Liver (tissue), 9 donors: Measurements from ENCODE around the gene MLEC. TPM values are rescaled to one million over a fixed set of nuclear protein-coding genes. Genes with fewer than 3 reads are reported as not detected.

Source experiments
- DNase-seq: peaks from one replicate; pipeline ENCODE4 v3.0.0-alpha.2; 2017; ENCODE audit warnings: low spot score
- H3K27ac ChIP-seq, 2 donors: one replicate each; pipeline ENCODE4 v1.7.0; 2013; ENCODE audit warnings: inconsistent platforms in 2 of 2, low read length in 2 of 2, control low read depth in 1 of 2, low read depth in 1 of 2, mild to moderate bottlenecking in 1 of 2
- H3K27me3 ChIP-seq, 4 donors: one replicate each; pipeline versions ENCODE4 v1.6.1 to v1.7.0; 2013; ENCODE audit warnings: low read length in 3 of 4, inconsistent platforms in 1 of 4, mild to moderate bottlenecking in 1 of 4, moderate library complexity in 1 of 4; ENCODE audit not compliant: control insufficient read depth in 4 of 4, insufficient read depth in 4 of 4
- H3K36me3 ChIP-seq, 4 donors: one replicate each; pipeline versions ENCODE4 v1.6.1 to v1.7.0; 2013; ENCODE audit warnings: low read length in 3 of 4, mild to moderate bottlenecking in 3 of 4, low read depth in 1 of 4, moderate library complexity in 1 of 4; ENCODE audit not compliant: control insufficient read depth in 4 of 4, insufficient read depth in 3 of 4
- H3K4me1 ChIP-seq, 4 donors: one replicate each; pipeline versions ENCODE4 v1.6.1 to v1.7.0; 2013; ENCODE audit warnings: low read length in 3 of 4, mild to moderate bottlenecking in 3 of 4, moderate library complexity in 1 of 4; ENCODE audit not compliant: control insufficient read depth in 4 of 4, insufficient read depth in 4 of 4
- H3K4me3 ChIP-seq, 3 donors: one replicate each; pipeline versions ENCODE4 v1.6.1 to v1.7.0; 2013; ENCODE audit warnings: low read length in 3 of 3, control low read depth in 1 of 3, low read depth in 1 of 3, mild to moderate bottlenecking in 1 of 3
- H3K9ac ChIP-seq, 2 donors: one replicate each; pipeline ENCODE4 v1.7.0; 2013; ENCODE audit warnings: low read length in 2 of 2, mild to moderate bottlenecking in 2 of 2, moderate library complexity in 2 of 2, control low read depth in 1 of 2, low read depth in 1 of 2
- H3K9me3 ChIP-seq, 4 donors: one replicate each; pipeline versions ENCODE4 v1.6.1 to v1.7.0; 2013; ENCODE audit warnings: low read length in 3 of 4; ENCODE audit not compliant: control insufficient read depth in 4 of 4
- EGR1 ChIP-seq, 2 donors: IDR thresholded peaks; 2 replicates each; pipeline ENCODE4 v1.6.1; 2016 to 2018; ENCODE audit warnings: antibody characterized with exemption in 2 of 2, low read depth in 2 of 2
- FOXA1 ChIP-seq: IDR thresholded peaks from 2 replicates; pipeline ENCODE4 v1.6.1; 2016; ENCODE audit warnings: antibody characterized with exemption
- FOXA2 ChIP-seq: IDR thresholded peaks from 2 replicates; pipeline ENCODE4 v1.6.1; 2016; ENCODE audit warnings: antibody characterized with exemption
- GABPA ChIP-seq, 2 donors: IDR thresholded peaks in 1 of 2; conservative IDR thresholded peaks in 1 of 2; 2 replicates each; pipeline ENCODE4 v1.6.1; 2016; ENCODE audit warnings: antibody characterized with exemption in 2 of 2, mild to moderate bottlenecking in 1 of 2, moderate library complexity in 1 of 2
- HNF4A ChIP-seq, 2 donors: conservative IDR thresholded peaks; 2 replicates each; pipeline ENCODE4 v1.6.1; 2016; ENCODE audit warnings: antibody characterized with exemption in 2 of 2, mild to moderate bottlenecking in 2 of 2
- HNF4G ChIP-seq: IDR thresholded peaks from 2 replicates; pipeline ENCODE4 v1.6.1; 2016; ENCODE audit warnings: antibody characterized with exemption
- JUND ChIP-seq, 2 donors: IDR thresholded peaks; 2 replicates each; pipeline ENCODE4 v1.6.1; 2016; ENCODE audit warnings: antibody characterized with exemption in 2 of 2
- NR2F2 ChIP-seq: IDR thresholded peaks from 2 replicates; pipeline ENCODE4 v1.6.1; 2016; ENCODE audit warnings: antibody characterized with exemption
- RAD21 ChIP-seq, 2 donors: IDR thresholded peaks; 2 replicates each; pipeline ENCODE4 v1.6.1; 2016; ENCODE audit warnings: antibody characterized with exemption in 2 of 2, mild to moderate bottlenecking in 2 of 2
- RXRA ChIP-seq, 2 donors: IDR thresholded peaks; 2 replicates each; pipeline ENCODE4 v1.6.1; 2017 to 2018; ENCODE audit warnings: antibody characterized with exemption in 2 of 2, mild to moderate bottlenecking in 1 of 2
- SP1 ChIP-seq: IDR thresholded peaks from 2 replicates; pipeline ENCODE4 v1.6.1; 2018; ENCODE audit warnings: antibody characterized with exemption, mild to moderate bottlenecking
- TAF1 ChIP-seq: conservative IDR thresholded peaks from 2 replicates; pipeline ENCODE4 v1.6.1; 2016; ENCODE audit warnings: antibody characterized with exemption, mild to moderate bottlenecking
- YY1 ChIP-seq: IDR thresholded peaks from 2 replicates; pipeline ENCODE4 v1.6.1; 2016; ENCODE audit warnings: antibody characterized with exemption, mild to moderate bottlenecking
- WGBS: extraction: QIAGEN DNeasy Blood & Tissue Kit; methylation state at CpG from one replicate; pipeline ENCODE4 v1.1.7; 2013; 5-methylcytosine and 5-hydroxymethylcytosine counted together
- polyA plus RNA-seq, 2 donors: library from polyadenylated mRNA; stranded (reverse) in 1 of 2; unstranded in 1 of 2; fragments of 200-250 nt in 1 of 2; fragments of >200 nt in 1 of 2; fragmentation: Nextera tagmentation in 1 of 2; extraction: Ambion mirVana in 1 of 2; gene quantifications; one replicate each; pipeline versions ENCODE4 v1.2.1 to v1.2.3, GENCODE V29; 2013 to 2015
- total RNA-seq, 2 donors: library from RNA; depleted of rRNA; stranded (reverse); fragments of >200 nt; gene quantifications; one replicate each; pipeline ENCODE4 v1.2.3, GENCODE V29; 2014
- TF ChIP-seq, protein P1 (sequence below): IDR thresholded peaks from 2 replicates; pipeline ENCODE4 v1.6.1; 2016; ENCODE audit warnings: antibody characterized with exemption
- TF ChIP-seq, protein P2 (sequence below): IDR thresholded peaks from 2 replicates; pipeline ENCODE4 v1.6.1; 2016; ENCODE audit warnings: antibody characterized with exemption
- TF ChIP-seq, protein P3 (sequence below): IDR thresholded peaks from 2 replicates; pipeline ENCODE4 v1.6.1; 2016; ENCODE audit warnings: antibody characterized with exemption, mild to moderate bottlenecking
- TF ChIP-seq, protein P4 (sequence below): fragments of 150-350 bp; IDR thresholded peaks from 2 replicates; pipeline ENCODE4 v1.5.1; 2017; ENCODE audit warnings: improper control_type of control experiment, low read depth, low read length; ENCODE audit not compliant: missing input control
- donor health status: healthy.
- donor health status: healthy.
- donor health status: healthy.
- donor health status: healthy.
- donor health status: healthy.

MLEC gene
- total and polyA plus RNA-seq, 4 donors = 61.4 to 170 (median 115) TPM

- Histone ChIP-seq H3K4me1 (no peaks in the 10 kb centered on the region), H3K27ac (no peak overlapping the region), H3K4me3 (no peak overlapping the region), H3K9ac (no peak overlapping the region), H3K9me3 (no peaks in the 10 kb centered on the region), H3K36me3 (no peaks in the 10 kb centered on the region), H3K27me3 (no peaks in the 10 kb centered on the region)
- no peak for DNase-seq
- no peak for TF ChIP-seq HNF4G
- TF ChIP-seq, protein P1, sequence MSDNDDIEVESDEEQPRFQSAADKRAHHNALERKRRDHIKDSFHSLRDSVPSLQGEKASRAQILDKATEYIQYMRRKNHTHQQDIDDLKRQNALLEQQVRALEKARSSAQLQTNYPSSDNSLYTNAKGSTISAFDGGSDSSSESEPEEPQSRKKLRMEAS = no peak
- TF ChIP-seq, protein P2, sequence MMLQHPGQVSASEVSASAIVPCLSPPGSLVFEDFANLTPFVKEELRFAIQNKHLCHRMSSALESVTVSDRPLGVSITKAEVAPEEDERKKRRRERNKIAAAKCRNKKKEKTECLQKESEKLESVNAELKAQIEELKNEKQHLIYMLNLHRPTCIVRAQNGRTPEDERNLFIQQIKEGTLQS = no peak
- TF ChIP-seq JUND (IDR thresholded peaks at IDR 0.05) = no peak
- TF ChIP-seq SP1 = no peak
- TF ChIP-seq FOXA1 = no peak
- no peak for TF ChIP-seq YY1
- TF ChIP-seq, protein P3, sequence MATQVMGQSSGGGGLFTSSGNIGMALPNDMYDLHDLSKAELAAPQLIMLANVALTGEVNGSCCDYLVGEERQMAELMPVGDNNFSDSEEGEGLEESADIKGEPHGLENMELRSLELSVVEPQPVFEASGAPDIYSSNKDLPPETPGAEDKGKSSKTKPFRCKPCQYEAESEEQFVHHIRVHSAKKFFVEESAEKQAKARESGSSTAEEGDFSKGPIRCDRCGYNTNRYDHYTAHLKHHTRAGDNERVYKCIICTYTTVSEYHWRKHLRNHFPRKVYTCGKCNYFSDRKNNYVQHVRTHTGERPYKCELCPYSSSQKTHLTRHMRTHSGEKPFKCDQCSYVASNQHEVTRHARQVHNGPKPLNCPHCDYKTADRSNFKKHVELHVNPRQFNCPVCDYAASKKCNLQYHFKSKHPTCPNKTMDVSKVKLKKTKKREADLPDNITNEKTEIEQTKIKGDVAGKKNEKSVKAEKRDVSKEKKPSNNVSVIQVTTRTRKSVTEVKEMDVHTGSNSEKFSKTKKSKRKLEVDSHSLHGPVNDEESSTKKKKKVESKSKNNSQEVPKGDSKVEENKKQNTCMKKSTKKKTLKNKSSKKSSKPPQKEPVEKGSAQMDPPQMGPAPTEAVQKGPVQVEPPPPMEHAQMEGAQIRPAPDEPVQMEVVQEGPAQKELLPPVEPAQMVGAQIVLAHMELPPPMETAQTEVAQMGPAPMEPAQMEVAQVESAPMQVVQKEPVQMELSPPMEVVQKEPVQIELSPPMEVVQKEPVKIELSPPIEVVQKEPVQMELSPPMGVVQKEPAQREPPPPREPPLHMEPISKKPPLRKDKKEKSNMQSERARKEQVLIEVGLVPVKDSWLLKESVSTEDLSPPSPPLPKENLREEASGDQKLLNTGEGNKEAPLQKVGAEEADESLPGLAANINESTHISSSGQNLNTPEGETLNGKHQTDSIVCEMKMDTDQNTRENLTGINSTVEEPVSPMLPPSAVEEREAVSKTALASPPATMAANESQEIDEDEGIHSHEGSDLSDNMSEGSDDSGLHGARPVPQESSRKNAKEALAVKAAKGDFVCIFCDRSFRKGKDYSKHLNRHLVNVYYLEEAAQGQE = no peak
- TF ChIP-seq EGR1 (IDR thresholded peaks at IDR 0.05; ENCODE audit: low read depth in 2 of 2) = no peak
- no peak for TF ChIP-seq NR2F2
- no peak for TF ChIP-seq RAD21 (IDR thresholded peaks at IDR 0.05)
- no peak for TF ChIP-seq RXRA (IDR thresholded peaks at IDR 0.05)
- TF ChIP-seq, protein P4, sequence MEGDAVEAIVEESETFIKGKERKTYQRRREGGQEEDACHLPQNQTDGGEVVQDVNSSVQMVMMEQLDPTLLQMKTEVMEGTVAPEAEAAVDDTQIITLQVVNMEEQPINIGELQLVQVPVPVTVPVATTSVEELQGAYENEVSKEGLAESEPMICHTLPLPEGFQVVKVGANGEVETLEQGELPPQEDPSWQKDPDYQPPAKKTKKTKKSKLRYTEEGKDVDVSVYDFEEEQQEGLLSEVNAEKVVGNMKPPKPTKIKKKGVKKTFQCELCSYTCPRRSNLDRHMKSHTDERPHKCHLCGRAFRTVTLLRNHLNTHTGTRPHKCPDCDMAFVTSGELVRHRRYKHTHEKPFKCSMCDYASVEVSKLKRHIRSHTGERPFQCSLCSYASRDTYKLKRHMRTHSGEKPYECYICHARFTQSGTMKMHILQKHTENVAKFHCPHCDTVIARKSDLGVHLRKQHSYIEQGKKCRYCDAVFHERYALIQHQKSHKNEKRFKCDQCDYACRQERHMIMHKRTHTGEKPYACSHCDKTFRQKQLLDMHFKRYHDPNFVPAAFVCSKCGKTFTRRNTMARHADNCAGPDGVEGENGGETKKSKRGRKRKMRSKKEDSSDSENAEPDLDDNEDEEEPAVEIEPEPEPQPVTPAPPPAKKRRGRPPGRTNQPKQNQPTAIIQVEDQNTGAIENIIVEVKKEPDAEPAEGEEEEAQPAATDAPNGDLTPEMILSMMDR = no peak
- no peak for TF ChIP-seq FOXA2
- TF ChIP-seq TAF1 = no peak
- TF ChIP-seq HNF4A (conservative IDR thresholded peaks at IDR 0.05) = no peak
- no peak for TF ChIP-seq GABPA (IDR thresholded peaks at IDR 0.05 in 1 of 2, conservative IDR thresholded peaks at IDR 0.05 in 1 of 2)
- 88% methylated on average over 5 of the region's 5 CpGs for WGBS
Observed at GRCh38 chr12:120670667-120671066, 16.3 kb upstream of the MLEC start.

DNA sequence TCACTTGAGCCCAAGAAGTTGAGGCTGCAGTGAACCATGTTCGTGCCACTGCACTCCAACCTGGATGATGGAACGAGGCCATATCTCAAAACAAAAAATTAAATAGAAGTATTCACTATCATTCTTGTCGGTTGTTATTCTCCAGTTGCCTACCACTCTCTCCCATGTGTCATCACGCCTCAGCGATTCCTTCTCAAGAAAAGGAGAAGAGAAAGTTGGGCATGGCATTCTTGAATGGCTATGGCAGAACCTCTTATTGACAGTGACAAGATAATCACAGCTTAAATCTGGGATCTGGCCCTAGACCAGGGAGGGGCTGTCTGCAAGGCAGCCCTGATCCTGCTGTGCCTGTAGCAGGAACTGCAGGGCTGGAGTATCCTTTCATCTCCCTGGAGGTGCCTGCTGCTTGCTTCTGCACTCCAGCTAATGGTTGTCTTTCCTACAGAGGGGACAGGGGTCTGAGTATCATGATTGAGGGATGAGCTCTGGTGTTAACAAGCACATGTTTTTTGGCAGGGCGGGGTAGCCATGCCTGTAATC, 12.8 kb upstream of the MLEC start:
- no peak for DNase-seq
- H3K27me3 ChIP-seq = no peaks in the 10 kb centered on the region
- H3K4me3 ChIP-seq = no peak overlapping the region
- WGBS = 86% methylated on average over 6 of the region's 6 CpGs
- H3K9me3 ChIP-seq = no peaks in the 10 kb centered on the region
- no peaks in the 10 kb centered on the region for H3K36me3 ChIP-seq
- H3K27ac ChIP-seq = no peak overlapping the region
- no peaks in the 10 kb centered on the region for H3K4me1 ChIP-seq
- TF ChIP-seq HNF4G (no peak), GABPA (IDR thresholded peaks at IDR 0.05 in 1 of 2, conservative IDR thresholded peaks at IDR 0.05 in 1 of 2) (no peak)
- TF ChIP-seq, protein P1 = no peak
- H3K9ac ChIP-seq = no peak overlapping the region
